ENCODE data around the gene CARS2.

Gene CARS2

GRCh38 chr13:110644892-110645521, 60.9 kb downstream of the CARS2 start:
- peak; percentile 7 for TF ChIP-seq CTCF (IDR thresholded peaks at IDR 0.05)
- no peaks in the 10 kb centered on the region for H3K9me3 ChIP-seq (ENCODE audit: control insufficient read depth, low read length)
- peaks cover 5% of the 10 kb centered on the region for H3K4me1 ChIP-seq
- no peaks in the 10 kb centered on the region for H3K36me3 ChIP-seq (ENCODE audit: control insufficient read depth, insufficient read depth, low read length)
- no peaks in the 10 kb centered on the region for H3K27me3 ChIP-seq (ENCODE audit: control insufficient read depth, insufficient read depth, low read length)
- no peak overlapping the region for H2AFZ ChIP-seq
- H3K9ac ChIP-seq, result no peak overlapping the region
- no peak overlapping the region for H3K4me2 ChIP-seq (ENCODE audit: low read length)
- no peak overlapping the region for H3K27ac ChIP-seq
- no peaks in the 10 kb centered on the region for H3K79me2 ChIP-seq
- H3K4me3 ChIP-seq (ENCODE audit: low read depth, low read length), result no peak overlapping the region

GRCh38 chr13:110643768-110644421, 62.0 kb downstream of the CARS2 start:
- Histone ChIP-seq H3K9me3 (ENCODE audit: control insufficient read depth, low read length) (no peaks in the 10 kb centered on the region), H3K36me3 (ENCODE audit: control insufficient read depth, insufficient read depth, low read length) (no peaks in the 10 kb centered on the region), H3K4me3 (ENCODE audit: low read depth, low read length) (no peak overlapping the region), H3K4me1 (peaks cover 8% of the 10 kb centered on the region), H3K79me2 (no peaks in the 10 kb centered on the region), H2AFZ (no peak overlapping the region), H3K27me3 (ENCODE audit: control insufficient read depth, insufficient read depth, low read length) (no peaks in the 10 kb centered on the region), H3K9ac (no peak overlapping the region), H3K4me2 (ENCODE audit: low read length) (no peak overlapping the region), H3K27ac (no peak overlapping the region)
- TF ChIP-seq CTCF (IDR thresholded peaks at IDR 0.05), result no peak

- no peaks in the 10 kb centered on the region for H3K36me3 ChIP-seq (ENCODE audit: control insufficient read depth, insufficient read depth, low read length)
Observed at GRCh38 chr13:110643324-110643723, 62.6 kb downstream of the CARS2 start.

GRCh38 chr13:110642291-110642981, 63.5 kb downstream of the CARS2 start:
- TF ChIP-seq CTCF (IDR thresholded peaks at IDR 0.05), result no peak
- no peaks in the 10 kb centered on the region for H3K9me3 ChIP-seq (ENCODE audit: control insufficient read depth, low read length)
- H2AFZ ChIP-seq, result no peak overlapping the region
- H3K79me2 ChIP-seq, result no peaks in the 10 kb centered on the region
- no peaks in the 10 kb centered on the region for H3K27me3 ChIP-seq (ENCODE audit: control insufficient read depth, insufficient read depth, low read length)
- H3K4me3 ChIP-seq (ENCODE audit: low read depth, low read length), result no peak overlapping the region
- H3K36me3 ChIP-seq (ENCODE audit: control insufficient read depth, insufficient read depth, low read length), result no peaks in the 10 kb centered on the region
- H3K4me1 ChIP-seq, result peaks cover 8% of the 10 kb centered on the region
- no peak overlapping the region for H3K27ac ChIP-seq
- H3K9ac ChIP-seq, result no peak overlapping the region
- no peak overlapping the region for H3K4me2 ChIP-seq (ENCODE audit: low read length)

More at GRCh38 chr13:110643324-110643723, 62.6 kb downstream of the CARS2 start:
- Histone ChIP-seq H3K4me2 (ENCODE audit: low read length) (no peak overlapping the region), H3K9me3 (ENCODE audit: control insufficient read depth, low read length) (no peaks in the 10 kb centered on the region), H3K9ac (no peak overlapping the region), H3K79me2 (no peaks in the 10 kb centered on the region), H2AFZ (no peak overlapping the region), H3K27me3 (ENCODE audit: control insufficient read depth, insufficient read depth, low read length) (no peaks in the 10 kb centered on the region), H3K4me3 (ENCODE audit: low read depth, low read length) (no peak overlapping the region), H3K4me1 (peaks cover 8% of the 10 kb centered on the region), H3K27ac (no peak overlapping the region)
- TF ChIP-seq CTCF (IDR thresholded peaks at IDR 0.05), result no peak
